Breast epithelium (tissue), 4 donors: Measurements from ENCODE around the gene CMTM5. TPM values are rescaled to one million over a fixed set of nuclear protein-coding genes. Genes with fewer than 3 reads are reported as not detected.
"Not testable (repeated sequence)": the region's sequence is repeated elsewhere in the genome, so short reads cannot be mapped to it uniquely, and the experiment has no call there.

Experiments
- DNase-seq, 2 donors: peaks; one replicate each; pipeline ENCODE4 v3.0.0-alpha.2; 2019; ENCODE audit warnings: low spot score in 2 of 2
- H3K27ac ChIP-seq, 2 donors: fragments of 200-600 bp; sonication (generic) in 1 of 2; one replicate each; pipeline ENCODE4 v1.5.1; 2016 to 2019; ENCODE audit warnings: mild to moderate bottlenecking in 1 of 2
- H3K27me3 ChIP-seq, 2 donors: fragments of 200-600 bp; sonication (generic) in 1 of 2; one replicate each; pipeline versions ENCODE4 v1.5.1 to v1.6.0; 2017 to 2019; ENCODE audit warnings: control low read depth in 1 of 2, mild to moderate bottlenecking in 1 of 2
- H3K36me3 ChIP-seq: fragments of 200-600 bp; one replicate; pipeline ENCODE4 v1.5.1; 2019
- H3K4me1 ChIP-seq, 2 donors: fragments of 200-600 bp; sonication (generic); one replicate each; pipeline ENCODE4 v1.5.1; 2016 to 2019; ENCODE audit warnings: control low read depth in 1 of 2
- H3K4me3 ChIP-seq, 3 donors: fragments of 200-600 bp; sonication (generic); 1 replicate in 2 of 3; 2 replicates in 1 of 3; pipeline ENCODE4 v1.5.1; 2016 to 2019; ENCODE audit warnings: mild to moderate bottlenecking in 3 of 3, moderate library complexity in 2 of 3
- H3K9me3 ChIP-seq, 2 donors: fragments of 200-600 bp; sonication (generic) in 1 of 2; one replicate each; pipeline ENCODE4 v1.5.1; 2016 to 2019; ENCODE audit warnings: control low read depth in 1 of 2
- POLR2A ChIP-seq: fragments of 450-650 bp; IDR thresholded peaks from one replicate; pipeline ENCODE4 v1.6.1; 2016; ENCODE audit warnings: antibody characterized with exemption, mild to moderate bottlenecking, moderate library complexity
- POLR2AphosphoS5 ChIP-seq, 3 donors: sonication (generic); formaldehyde crosslinking; IDR thresholded peaks; one replicate each; pipeline ENCODE4 v1.6.1; 2017; ENCODE audit warnings: antibody characterized with exemption in 3 of 3
- intact Hi-C: fragments of 100-400 bp; cut with DNase I; formaldehyde crosslinking; loops from one replicate; pipeline ENCODE4 v1.15.1; 2023; ENCODE audit warnings: low total_unique reads
- total RNA-seq, 3 donors: library from RNA; depleted of rRNA; stranded (reverse); fragments of >200 nt; gene quantifications; one replicate each; pipeline ENCODE4 v1.1.0, GENCODE V29; 2016
- TF ChIP-seq, protein P1 (sequence below), 3 donors: fragments of 450-650 bp; IDR thresholded peaks; one replicate each; pipeline ENCODE4 v1.5.1; 2016 to 2017; ENCODE audit warnings: antibody characterized with exemption in 3 of 3, mild to moderate bottlenecking in 3 of 3, moderate library complexity in 3 of 3

Gene CMTM5
- total RNA-seq, 3 donors from 2014 or later, result 0.64 to 0.88 TPM; not detected in 1

DNA sequence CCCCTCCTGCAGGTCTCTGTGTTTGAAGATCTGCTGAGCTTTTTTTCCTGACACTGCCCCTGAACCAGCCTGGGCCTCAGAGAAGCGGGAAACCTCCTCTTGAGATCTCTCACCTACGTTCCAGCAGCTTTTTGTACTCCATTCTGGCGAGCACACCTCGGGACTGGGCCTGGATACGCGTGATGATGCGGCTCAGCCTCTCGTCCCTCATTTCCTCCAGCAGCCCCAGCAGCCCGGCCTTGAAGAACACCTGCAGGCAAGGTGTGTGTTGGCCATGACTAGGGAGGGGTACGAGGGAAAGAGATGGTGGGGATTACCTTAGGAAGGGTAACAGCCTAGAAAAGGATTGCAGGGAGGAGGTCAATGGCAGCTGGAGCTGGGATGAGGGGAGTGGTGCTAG, 48.3 kb downstream of the CMTM5 start:
- Histone ChIP-seq H3K27me3 (no peaks in the 10 kb centered on the region), H3K4me3 (no peak overlapping the region), H3K36me3 (no peaks in the 10 kb centered on the region), H3K27ac (no peak overlapping the region), H3K4me1 (no peaks in the 10 kb centered on the region), H3K9me3 (no peaks in the 10 kb centered on the region)
- DNase-seq, result no peak
- intact Hi-C loops, result no loop called here
- TF ChIP-seq POLR2A (no peak), POLR2AphosphoS5 (IDR thresholded peaks at IDR 0.05) (no peak)
- TF ChIP-seq, protein P1, sequence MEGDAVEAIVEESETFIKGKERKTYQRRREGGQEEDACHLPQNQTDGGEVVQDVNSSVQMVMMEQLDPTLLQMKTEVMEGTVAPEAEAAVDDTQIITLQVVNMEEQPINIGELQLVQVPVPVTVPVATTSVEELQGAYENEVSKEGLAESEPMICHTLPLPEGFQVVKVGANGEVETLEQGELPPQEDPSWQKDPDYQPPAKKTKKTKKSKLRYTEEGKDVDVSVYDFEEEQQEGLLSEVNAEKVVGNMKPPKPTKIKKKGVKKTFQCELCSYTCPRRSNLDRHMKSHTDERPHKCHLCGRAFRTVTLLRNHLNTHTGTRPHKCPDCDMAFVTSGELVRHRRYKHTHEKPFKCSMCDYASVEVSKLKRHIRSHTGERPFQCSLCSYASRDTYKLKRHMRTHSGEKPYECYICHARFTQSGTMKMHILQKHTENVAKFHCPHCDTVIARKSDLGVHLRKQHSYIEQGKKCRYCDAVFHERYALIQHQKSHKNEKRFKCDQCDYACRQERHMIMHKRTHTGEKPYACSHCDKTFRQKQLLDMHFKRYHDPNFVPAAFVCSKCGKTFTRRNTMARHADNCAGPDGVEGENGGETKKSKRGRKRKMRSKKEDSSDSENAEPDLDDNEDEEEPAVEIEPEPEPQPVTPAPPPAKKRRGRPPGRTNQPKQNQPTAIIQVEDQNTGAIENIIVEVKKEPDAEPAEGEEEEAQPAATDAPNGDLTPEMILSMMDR (IDR thresholded peaks at IDR 0.05), result no peak

- DNase-seq, H3K36me3 ChIP-seq, H3K27me3 ChIP-seq, H3K9me3 ChIP-seq, H3K4me1 ChIP-seq, H3K4me3 ChIP-seq, intact Hi-C loops, H3K27ac ChIP-seq: not testable (repeated sequence)
Measured at GRCh38 chr14:23425798-23426197, 49.0 kb downstream of the CMTM5 start.

DNA sequence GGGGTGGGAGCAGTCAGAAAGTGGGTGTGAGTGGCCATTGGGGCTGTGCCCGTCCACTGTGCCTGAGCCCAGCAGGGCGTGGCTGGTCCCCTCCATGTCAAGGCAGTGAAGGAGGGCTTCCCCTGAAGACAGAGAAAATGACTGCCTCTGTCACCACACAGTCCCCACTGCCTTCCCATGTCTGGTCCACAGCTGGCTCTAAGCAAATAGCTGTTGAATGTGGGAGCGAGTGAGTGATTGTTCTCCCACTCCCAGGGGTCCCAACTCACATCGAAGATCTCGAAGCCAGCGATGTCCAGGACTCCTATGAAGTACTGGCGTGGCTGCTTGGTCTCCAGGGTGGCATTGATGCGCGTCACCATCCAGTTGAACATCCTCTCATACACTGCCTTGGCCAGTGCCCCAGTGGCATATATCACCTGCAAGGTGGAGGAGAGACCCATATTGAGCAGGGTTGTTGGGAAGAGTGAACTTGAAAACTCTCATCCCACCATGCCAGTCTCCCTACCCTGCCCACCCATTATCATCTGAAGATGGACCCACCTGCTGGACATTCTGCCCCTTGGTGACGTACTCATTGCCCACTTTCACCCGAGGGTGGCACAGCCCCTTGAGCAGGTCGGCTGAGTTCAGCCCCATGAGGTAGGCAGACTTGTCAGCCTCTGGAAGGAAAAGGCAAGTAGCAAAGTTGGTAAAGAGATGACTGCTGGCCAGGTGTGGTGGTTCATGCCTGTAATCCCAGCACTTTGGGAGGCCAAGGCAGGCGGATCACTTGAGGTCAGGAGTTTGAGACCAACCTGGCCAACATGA, 52.0 kb downstream of the CMTM5 start:
- DNase-seq, result peak in 1 of 2 donors; percentile 15
- Histone ChIP-seq H3K36me3 (no peaks in the 10 kb centered on the region), H3K27ac (no peak overlapping the region), H3K4me3 (no peak overlapping the region), H3K27me3 (no peaks in the 10 kb centered on the region), H3K9me3 (no peaks in the 10 kb centered on the region), H3K4me1 (no peaks in the 10 kb centered on the region)
- TF ChIP-seq POLR2AphosphoS5 (IDR thresholded peaks at IDR 0.05) (no peak), POLR2A (no peak)
- TF ChIP-seq, protein P1 (IDR thresholded peaks at IDR 0.05), result no peak
- intact Hi-C loops, result no loop called here

Other genes starting within 250 kb of the CMTM5 start
- 10 to 100 TPM; 46.8 to 98.9 (median 61.9) TPM for gene SLC7A8, start 193.4 kb upstream of the CMTM5 start, total RNA-seq
- gene RNF212B, start 139.1 kb upstream of the CMTM5 start, total RNA-seq, result not detected
- gene HOMEZ, start 90.9 kb upstream of the CMTM5 start, total RNA-seq, result 10 to 100 TPM; 10.8 to 15.4 (median 12.0) TPM
- gene PPP1R3E, start 74.2 kb upstream of the CMTM5 start, total RNA-seq, result 10 to 100 TPM in 1 of 3 donors, 1 to 10 TPM in 2; 8.2 to 11.6 (median 9.4) TPM
- 10 to 100 TPM; 28.8 to 55.5 (median 48.2) TPM for gene BCL2L2, start 70.2 kb upstream of the CMTM5 start, total RNA-seq
- 10 to 100 TPM; 45.9 to 87.2 (median 74.1) TPM for gene PABPN1, start 55.6 kb upstream of the CMTM5 start, total RNA-seq
- 10 to 100 TPM in 2 of 3 donors, 1 to 10 TPM in 1; 6.4 to 53.7 (median 52.1) TPM for gene SLC22A17, start 24.2 kb upstream of the CMTM5 start, total RNA-seq
- gene EFS, start 11.9 kb upstream of the CMTM5 start, total RNA-seq, result 10 to 100 TPM; 15.7 to 24.6 (median 18.0) TPM
- gene IL25, start 4.2 kb upstream of the CMTM5 start, total RNA-seq, result not detected
- not detected for gene MYH6, start 31.2 kb downstream of the CMTM5 start, total RNA-seq
- not detected for gene MYH7, start 58.6 kb downstream of the CMTM5 start, total RNA-seq
- gene NGDN, start 92.7 kb downstream of the CMTM5 start, total RNA-seq, result 10 to 100 TPM; 39.8 to 58.8 (median 42.3) TPM
- gene ZFHX2, start 174.7 kb downstream of the CMTM5 start, total RNA-seq, result 1 to 10 TPM in 1 of 3 donors, under 1 TPM in 2; 0.48 to 1.2 (median 0.66) TPM
- gene THTPA, start 179.2 kb downstream of the CMTM5 start, total RNA-seq, result 10 to 100 TPM; 13.6 to 22.1 (median 21.0) TPM
- gene AP1G2, start 190.7 kb downstream of the CMTM5 start, total RNA-seq, result 100 to 1,000 TPM in 2 of 3 donors, 10 to 100 TPM in 1; 30.9 to 172 (median 149) TPM
- gene JPH4, start 201.7 kb downstream of the CMTM5 start, total RNA-seq, result under 1 TPM; 0.66 to 0.96 (median 0.73) TPM